ENCODE data around the gene MOB3B. TPM values are rescaled to one million over a fixed set of nuclear protein-coding genes. Genes with fewer than 3 reads are reported as not detected.

MOB3B gene
- total RNA-seq, 1 experiment from 2014 or later = 0.03 TPM

DNA sequence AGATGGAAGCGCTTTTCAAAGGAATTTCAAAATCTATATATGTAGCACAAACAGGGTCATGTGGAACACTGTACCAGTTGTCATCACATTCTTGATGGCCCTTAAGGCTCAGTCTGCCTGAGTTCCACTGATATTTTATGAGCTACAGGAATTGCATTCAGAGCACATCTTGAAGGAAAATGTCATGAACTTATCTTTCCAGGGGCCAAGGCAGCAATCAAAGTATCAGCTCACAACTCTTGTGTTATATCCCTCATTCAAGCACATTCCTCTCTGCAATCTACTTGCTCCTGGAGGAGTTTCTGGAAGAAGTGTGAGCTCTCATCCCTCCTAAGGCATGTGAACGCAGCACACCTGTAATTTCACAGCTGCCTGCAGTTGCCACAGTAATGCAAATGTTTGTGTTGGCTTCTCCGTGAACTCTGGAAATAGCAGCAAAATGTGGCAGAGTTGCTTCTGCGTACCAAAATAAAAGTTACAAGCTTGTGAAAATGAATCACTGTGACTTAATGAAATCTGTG lies 143.0 kb downstream of the MOB3B start:
- Histone ChIP-seq H3K4me1 (ENCODE audit: control insufficient read depth, insufficient read depth, low read length) (no peaks in the 10 kb centered on the region), H3K27ac (ENCODE audit: low read length) (no peak overlapping the region), H3K9me3 (ENCODE audit: control insufficient read depth, insufficient read depth, low read depth, low read length) (no peaks in the 10 kb centered on the region), H3K36me3 (ENCODE audit: control insufficient read depth, insufficient read depth, low read length) (no peaks in the 10 kb centered on the region), H3K4me3 (ENCODE audit: low read depth in 2 of 2, low read length in 2 of 2) (no peak overlapping the region), H3K27me3 (ENCODE audit: control insufficient read depth, insufficient read depth, low read length) (no peaks in the 10 kb centered on the region)
- no peak for DNase-seq (ENCODE audit: low read depth, low spot score)
- POLR2A ChIA-PET = no interaction called here
- no TSS peak for BruUV-seq (replicated peaks)
- CTCF ChIA-PET = no interaction called here
- intact Hi-C loops (cut with micrococcal nuclease; ENCODE audit: unreplicated experiment) (no loop called here), in situ Hi-C loops (cut with HindIII; ENCODE audit: low pct_unique_long_range_greater_than_20kb, low sequenced_read_pairs) (no loop called here)
- no peak for ATAC-seq
- no peak for TF ChIP-seq TCF7L2 (IDR thresholded peaks at IDR 0.05; ENCODE audit: low read depth, low read length)
- no peak for TF ChIP-seq SIN3A (IDR thresholded peaks at IDR 0.05; ENCODE audit: borderline replicate concordance, insufficient read depth, low read depth, low read length)
- TF ChIP-seq, protein P1, sequence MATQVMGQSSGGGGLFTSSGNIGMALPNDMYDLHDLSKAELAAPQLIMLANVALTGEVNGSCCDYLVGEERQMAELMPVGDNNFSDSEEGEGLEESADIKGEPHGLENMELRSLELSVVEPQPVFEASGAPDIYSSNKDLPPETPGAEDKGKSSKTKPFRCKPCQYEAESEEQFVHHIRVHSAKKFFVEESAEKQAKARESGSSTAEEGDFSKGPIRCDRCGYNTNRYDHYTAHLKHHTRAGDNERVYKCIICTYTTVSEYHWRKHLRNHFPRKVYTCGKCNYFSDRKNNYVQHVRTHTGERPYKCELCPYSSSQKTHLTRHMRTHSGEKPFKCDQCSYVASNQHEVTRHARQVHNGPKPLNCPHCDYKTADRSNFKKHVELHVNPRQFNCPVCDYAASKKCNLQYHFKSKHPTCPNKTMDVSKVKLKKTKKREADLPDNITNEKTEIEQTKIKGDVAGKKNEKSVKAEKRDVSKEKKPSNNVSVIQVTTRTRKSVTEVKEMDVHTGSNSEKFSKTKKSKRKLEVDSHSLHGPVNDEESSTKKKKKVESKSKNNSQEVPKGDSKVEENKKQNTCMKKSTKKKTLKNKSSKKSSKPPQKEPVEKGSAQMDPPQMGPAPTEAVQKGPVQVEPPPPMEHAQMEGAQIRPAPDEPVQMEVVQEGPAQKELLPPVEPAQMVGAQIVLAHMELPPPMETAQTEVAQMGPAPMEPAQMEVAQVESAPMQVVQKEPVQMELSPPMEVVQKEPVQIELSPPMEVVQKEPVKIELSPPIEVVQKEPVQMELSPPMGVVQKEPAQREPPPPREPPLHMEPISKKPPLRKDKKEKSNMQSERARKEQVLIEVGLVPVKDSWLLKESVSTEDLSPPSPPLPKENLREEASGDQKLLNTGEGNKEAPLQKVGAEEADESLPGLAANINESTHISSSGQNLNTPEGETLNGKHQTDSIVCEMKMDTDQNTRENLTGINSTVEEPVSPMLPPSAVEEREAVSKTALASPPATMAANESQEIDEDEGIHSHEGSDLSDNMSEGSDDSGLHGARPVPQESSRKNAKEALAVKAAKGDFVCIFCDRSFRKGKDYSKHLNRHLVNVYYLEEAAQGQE (IDR thresholded peaks at IDR 0.05; ENCODE audit: insufficient read depth in 1 of 2, low read depth in 2 of 2, low read length in 1 of 2) = no peak
- no peak for TF ChIP-seq POLR2AphosphoS5 (IDR thresholded peaks at IDR 0.05; ENCODE audit: low read depth, low read length)
- TF ChIP-seq, protein P2, sequence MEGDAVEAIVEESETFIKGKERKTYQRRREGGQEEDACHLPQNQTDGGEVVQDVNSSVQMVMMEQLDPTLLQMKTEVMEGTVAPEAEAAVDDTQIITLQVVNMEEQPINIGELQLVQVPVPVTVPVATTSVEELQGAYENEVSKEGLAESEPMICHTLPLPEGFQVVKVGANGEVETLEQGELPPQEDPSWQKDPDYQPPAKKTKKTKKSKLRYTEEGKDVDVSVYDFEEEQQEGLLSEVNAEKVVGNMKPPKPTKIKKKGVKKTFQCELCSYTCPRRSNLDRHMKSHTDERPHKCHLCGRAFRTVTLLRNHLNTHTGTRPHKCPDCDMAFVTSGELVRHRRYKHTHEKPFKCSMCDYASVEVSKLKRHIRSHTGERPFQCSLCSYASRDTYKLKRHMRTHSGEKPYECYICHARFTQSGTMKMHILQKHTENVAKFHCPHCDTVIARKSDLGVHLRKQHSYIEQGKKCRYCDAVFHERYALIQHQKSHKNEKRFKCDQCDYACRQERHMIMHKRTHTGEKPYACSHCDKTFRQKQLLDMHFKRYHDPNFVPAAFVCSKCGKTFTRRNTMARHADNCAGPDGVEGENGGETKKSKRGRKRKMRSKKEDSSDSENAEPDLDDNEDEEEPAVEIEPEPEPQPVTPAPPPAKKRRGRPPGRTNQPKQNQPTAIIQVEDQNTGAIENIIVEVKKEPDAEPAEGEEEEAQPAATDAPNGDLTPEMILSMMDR (IDR thresholded peaks at IDR 0.05) = no peak

DNA sequence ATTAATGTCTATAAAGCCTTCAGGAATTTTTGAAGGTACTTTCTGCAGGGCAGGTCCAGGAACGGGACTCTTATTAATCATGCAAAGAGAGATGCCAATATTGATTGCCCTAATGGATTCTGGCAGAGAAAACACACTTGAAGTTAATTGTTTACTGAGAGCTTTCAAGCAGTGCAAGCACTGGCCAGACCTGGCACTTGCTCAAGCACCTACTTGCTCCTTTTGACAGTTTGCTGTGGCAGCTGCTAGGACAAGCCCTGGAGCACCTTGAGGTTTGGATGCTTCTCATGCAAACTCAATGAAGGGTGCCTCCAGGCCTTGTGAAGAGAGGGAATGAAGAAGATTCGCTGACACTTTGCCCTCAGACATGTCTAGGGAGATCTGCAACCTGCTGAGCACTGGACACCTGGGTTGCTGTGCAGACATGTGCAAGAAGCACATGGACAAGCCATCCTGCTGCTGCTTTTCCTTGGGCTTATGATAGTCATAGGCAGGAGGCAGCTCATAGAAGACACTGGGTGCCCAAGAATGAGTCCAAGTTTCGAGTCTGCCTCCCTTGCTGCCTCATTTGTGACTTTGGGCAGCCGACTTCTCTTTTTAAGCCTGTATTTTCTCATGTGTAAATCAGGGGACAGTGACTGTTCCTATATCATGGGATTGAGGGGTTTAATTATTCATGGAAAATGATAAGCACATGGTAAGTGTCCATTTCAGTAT lies 143.8 kb downstream of the MOB3B start:
- DNase-seq (ENCODE audit: low read depth, low spot score) = no peak
- TF ChIP-seq POLR2AphosphoS5 (IDR thresholded peaks at IDR 0.05; ENCODE audit: low read depth, low read length) = no peak
- TF ChIP-seq TCF7L2 (IDR thresholded peaks at IDR 0.05; ENCODE audit: low read depth, low read length) = no peak
- TF ChIP-seq, protein P2 (IDR thresholded peaks at IDR 0.05) = no peak
- TF ChIP-seq, protein P1 (IDR thresholded peaks at IDR 0.05; ENCODE audit: insufficient read depth in 1 of 2, low read depth in 2 of 2, low read length in 1 of 2) = no peak
- no peak for TF ChIP-seq SIN3A (IDR thresholded peaks at IDR 0.05; ENCODE audit: borderline replicate concordance, insufficient read depth, low read depth, low read length)
- no TSS peak for BruUV-seq (replicated peaks)
- no peaks in the 10 kb centered on the region for H3K27me3 ChIP-seq (ENCODE audit: control insufficient read depth, insufficient read depth, low read length)
- in situ Hi-C loops (cut with HindIII; ENCODE audit: low pct_unique_long_range_greater_than_20kb, low sequenced_read_pairs) = no loop called here
- ATAC-seq = no peak
- no peak overlapping the region for H3K27ac ChIP-seq (ENCODE audit: low read length)
- no peaks in the 10 kb centered on the region for H3K9me3 ChIP-seq (ENCODE audit: control insufficient read depth, insufficient read depth, low read depth, low read length)
- no peak overlapping the region for H3K4me3 ChIP-seq (ENCODE audit: low read depth in 2 of 2, low read length in 2 of 2)
- H3K4me1 ChIP-seq (ENCODE audit: control insufficient read depth, insufficient read depth, low read length) = no peaks in the 10 kb centered on the region
- H3K36me3 ChIP-seq (ENCODE audit: control insufficient read depth, insufficient read depth, low read length) = no peaks in the 10 kb centered on the region
- CTCF ChIA-PET = no interaction called here
- intact Hi-C loops (cut with micrococcal nuclease; ENCODE audit: unreplicated experiment) = no loop called here
- POLR2A ChIA-PET = no interaction called here

Data from Panc1 (cell line).